DMS 273 (cell line): ENCODE data around the gene HCN2.

ENCODE experiments used
- DNase-seq: peaks from one replicate; lab custom pipeline; 2025; ENCODE audit not compliant: unreplicated experiment; lab: John Stamatoyannopoulos, UW

HCN2 gene

GRCh38 chr19:651114-651818, 61.6 kb downstream of the HCN2 start:
- no peak for DNase-seq

- no peak for DNase-seq
Observed at GRCh38 chr19:651991-652390, 62.3 kb downstream of the HCN2 start.

- no peak for DNase-seq
Observed at GRCh38 chr19:652467-653389, 63.0 kb downstream of the HCN2 start.

DNA sequence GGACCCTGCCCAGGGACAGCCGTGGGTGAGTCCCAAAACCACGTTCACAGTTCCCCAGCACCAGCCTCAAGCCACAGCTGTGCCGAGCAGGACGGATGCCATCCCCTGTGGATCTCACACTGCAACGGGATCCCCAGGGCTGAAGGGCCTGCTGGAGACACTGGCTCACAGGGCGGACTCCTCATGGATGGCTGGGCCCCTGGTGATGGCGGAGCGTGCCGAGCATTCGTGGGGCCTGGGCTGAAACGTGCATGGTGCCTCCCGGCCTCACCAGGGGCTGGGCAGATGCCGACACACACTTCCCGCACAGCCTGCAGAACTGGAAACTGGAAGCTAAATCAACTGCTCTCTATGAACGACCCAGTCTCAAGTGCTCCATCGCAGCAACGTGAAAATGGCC, 63.7 kb downstream of the HCN2 start:
- DNase-seq = no peak

DNA sequence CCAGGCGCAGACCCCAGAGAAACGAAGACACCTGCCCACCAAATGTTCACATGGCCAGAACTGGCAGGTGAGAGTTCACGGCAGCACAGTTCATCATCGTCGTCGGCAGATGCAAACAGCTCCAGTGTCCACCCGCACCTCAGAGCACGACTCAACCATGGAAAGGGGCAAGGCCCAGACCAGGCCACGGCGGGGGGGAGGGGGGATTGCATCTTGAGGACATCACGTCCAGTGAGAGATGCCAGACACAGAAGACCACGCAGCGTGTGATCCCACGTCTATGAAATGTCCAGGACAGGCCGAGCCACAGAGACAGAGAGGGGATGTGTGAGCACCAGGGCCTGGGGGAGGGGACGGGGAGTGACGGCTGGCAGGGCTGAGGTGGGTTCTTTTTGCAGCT, 66.0 kb downstream of the HCN2 start:
- no peak for DNase-seq

DNA sequence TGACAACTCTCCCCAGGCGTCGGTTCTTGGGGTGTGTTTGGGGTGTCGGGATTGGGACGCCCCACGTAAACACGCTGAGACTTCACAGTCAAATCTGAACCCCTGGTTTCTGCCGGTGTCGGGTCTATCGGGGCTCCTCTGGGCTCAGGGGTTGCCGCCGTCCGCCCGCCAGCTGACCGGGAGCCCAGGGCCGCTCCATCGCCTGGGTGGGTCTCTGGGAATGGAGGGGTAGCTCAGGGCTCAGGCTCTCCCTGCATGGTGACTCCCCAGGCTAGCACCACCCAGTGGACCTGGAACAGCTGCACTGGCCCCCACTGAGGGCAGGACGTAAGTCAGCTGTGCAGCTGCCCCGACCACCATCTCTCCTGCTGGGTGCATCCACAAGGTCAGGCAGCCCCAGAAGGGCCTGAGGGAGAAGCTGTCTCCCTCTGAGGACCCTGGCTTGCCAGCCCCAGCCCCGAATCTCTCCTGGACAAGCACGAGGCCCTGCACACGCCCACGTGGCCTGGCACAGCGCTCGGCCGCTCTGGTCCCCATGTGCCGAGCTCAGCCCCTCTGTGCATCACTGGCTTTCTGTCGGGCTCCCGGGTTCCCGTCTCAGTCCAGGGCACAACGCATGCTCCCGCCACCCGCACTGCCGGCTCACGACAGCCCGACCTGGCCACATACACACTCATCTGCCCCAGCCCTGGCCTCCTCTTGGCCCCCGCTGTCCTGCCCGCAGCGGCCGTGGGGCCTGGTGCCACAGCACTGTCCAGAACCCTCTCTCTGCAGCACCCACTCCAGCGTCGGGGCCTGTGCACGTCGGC, 67.3 kb downstream of the HCN2 start:
- no peak for DNase-seq

- DNase-seq = no peak
Observed at GRCh38 chr19:657611-658010, 67.9 kb downstream of the HCN2 start.

DNA sequence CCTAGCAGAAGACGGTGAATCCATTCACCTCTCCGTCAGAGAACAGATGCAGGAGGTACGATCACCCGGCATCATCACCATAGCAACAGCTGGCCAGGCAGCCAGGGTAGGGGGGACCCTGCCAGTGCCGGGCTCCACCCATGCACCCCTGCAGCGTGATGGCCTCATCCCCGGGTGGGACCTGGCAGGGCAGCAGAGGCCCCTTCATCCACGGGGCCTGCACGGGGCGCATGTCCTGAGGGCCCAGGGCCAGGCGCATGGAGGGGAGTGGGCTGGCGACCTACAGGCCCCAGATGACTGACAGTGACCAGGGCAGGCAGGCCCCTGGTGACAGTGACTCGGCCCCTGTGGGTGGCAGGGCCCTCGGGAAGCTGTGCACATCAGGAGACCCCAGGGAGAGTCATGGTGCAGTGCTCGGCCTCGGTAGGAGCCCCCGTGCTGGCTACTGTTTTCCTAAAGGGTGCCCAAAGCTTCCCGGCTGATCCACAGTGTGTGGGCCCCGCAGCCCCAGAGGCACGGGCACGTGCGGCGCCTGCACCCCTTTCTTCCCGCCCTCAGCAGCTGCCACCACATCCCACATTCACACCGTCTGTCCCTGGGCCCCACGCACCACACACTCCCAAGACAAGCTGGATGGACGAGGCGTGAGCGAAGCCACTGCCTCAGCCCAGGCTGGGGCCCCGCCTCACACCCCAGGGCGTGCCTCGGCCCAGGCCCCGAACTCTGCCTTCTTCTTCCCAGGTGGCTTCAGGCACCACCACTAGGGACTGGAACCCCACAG, 68.6 kb downstream of the HCN2 start:
- DNase-seq = no peak

- DNase-seq = no peak
Observed at GRCh38 chr19:658916-659839, 69.5 kb downstream of the HCN2 start.

GRCh38 chr19:660793-661426, 71.2 kb downstream of the HCN2 start:
- DNase-seq = no peak

DNA sequence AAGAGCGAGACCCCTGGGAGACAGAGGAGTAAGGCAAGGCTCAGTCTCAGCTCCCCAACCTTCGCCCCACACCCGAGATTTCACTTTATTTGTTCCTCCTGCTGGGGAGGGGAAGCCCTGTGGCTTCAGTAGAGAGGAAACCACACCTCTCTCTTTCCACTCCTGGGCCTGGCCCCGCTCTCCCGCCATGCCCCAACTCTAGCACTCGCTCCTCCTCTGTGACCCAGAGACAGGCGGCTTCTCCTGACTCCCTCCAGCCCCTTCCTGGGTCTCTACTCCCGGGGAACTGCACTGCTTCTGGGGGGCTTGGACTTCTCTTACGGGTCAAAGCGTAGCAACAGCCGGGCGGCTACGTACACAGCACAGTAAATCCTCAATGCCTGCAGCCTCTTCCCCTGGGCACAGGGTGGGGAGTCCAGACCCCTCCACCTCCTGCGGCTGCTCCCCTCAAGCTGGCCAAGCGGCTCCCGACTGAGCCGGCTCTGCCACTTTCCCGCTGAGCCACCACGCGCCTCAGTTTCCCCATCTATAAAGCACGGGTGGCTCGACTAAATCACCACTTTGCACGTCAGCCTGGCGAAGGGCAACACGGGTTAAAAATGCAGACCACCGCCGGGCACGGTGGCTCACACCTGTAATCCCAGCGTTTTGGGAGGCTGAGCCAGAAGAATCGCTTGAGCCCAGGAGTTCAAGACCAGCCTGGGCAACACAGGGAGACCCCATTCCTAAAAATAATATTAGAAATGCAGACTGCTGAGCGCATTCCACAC, 71.9 kb downstream of the HCN2 start:
- DNase-seq = peak; percentile 45

GRCh38 chr19:662207-662961, 72.7 kb downstream of the HCN2 start:
- DNase-seq = peak; percentile 74

DNA sequence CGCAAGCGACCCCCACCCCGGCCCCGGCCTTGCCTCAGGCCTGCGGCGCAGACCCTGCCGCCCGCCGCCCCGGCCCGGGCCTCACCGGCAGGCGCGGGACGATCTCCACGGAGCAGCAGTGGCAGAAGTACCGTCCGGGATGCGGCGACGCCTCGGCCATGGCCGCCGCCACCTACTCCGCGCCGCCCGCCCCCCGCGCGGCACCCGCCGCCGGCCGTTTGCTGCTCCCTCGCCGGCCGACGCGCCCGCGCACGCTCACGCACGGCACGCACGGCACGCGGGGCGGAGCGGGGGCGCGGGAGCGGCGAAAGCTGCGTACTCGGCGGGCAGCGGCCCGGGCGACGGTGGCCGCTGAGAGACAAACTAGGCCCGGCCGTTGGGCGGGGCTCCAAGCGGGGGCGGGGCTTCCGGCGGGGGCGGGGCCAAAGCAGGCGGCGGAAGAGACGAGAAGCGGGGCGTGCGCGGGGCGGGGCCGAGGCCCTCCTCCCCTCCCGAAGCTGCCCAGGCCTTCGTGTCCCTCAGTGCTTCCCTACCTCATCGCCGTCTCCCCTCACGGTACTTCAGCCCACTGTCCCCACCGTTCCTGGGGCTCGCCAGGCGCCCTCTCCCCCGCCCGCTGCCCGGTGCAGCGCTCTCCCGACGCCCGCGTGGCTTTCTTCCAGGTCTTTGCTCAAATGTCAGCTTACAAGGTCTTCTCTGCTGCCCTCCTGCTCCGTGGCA, 73.4 kb downstream of the HCN2 start, which contains the start of gene RNF126:
Gene RNF126 (minus strand): TSS at position 253 of the 720 bp plus-strand sequence. CDS start 93 bp downstream, at position 160.
- peak; percentile 98 for DNase-seq

- DNase-seq = no peak
Observed at GRCh38 chr19:663682-664117, 74.0 kb downstream of the HCN2 start.

DNA sequence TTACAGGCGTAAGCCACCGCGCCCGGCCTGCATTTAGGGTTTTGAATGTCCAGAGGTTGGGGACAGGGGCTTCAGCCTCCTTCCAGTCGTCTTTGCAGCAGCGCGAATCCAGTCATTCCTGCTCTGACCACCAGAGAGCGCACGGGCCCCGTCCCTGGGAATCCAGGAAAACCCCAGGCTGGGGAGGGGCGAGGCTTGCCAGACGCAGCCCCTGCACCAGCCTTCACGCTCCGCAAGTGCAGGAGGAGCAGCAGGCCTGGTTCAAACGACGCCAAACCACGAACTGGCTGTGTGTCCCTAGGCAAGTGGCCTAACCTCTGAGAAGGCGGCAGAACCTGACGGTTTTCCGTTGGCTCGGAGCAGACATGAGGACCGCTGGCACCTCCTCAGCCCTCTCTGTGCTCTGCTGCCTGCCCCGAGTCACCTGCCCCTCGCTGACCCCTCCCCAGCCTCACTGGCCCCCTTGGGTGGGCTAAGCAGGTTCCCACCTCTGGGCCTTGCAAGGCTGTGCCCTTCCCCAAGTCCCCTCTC, 75.3 kb downstream of the HCN2 start:
- peak; percentile 95 for DNase-seq
